ENCODE measurements around the gene NET1. TPM values are rescaled to one million over a fixed set of nuclear protein-coding genes. Genes with fewer than 3 reads are reported as not detected.

Gene NET1
- total and polyA plus RNA-seq, 7 donors = 75.3 to 333 (median 199) TPM

DNA sequence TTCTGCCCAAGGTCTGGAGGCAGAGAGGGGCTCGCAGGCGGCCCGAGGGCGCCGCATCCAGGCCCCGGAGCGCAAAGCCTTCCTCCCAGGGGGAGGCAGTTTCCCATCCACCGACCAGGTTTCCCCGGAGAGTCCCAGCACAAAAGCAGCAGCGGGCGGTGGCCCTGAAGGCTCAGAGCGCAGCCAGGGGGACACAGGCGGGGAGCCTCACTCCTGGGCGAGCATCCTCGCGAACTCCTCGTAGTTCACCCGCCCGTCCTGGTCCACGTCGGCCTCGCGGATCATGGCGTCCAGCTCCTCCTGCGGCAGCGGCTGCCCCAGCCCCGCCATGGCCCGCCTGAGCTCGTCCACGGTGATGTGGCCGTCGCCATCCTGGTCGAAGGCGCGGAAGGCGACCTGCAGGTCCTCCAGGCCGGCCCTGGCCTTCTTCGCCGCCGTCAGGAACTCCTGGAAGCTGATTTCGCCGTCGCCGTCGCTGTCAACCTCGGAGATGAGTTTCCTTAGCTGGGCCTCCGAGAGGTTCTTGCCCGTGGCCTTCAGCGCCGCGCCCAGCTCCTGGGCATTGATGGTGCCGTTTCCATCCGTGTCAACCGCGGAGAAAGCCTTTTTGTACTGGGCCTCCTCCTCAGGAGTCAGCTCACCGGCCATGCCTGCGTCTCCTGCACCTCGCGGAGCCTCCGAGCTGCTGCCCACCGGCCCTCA is 86.6 kb downstream of the NET1 start:
- 94 to 95% methylated on average over 61 of the region's 61 CpGs for WGBS, 2 donors
- intact Hi-C loops (cut with DNase I) = no loop called here
- TF ChIP-seq POLR2A (IDR thresholded peaks at IDR 0.05) (no peak), POLR2AphosphoS5 (IDR thresholded peaks at IDR 0.05) (no peak), EP300 (IDR thresholded peaks at IDR 0.05) (no peak)
- TF ChIP-seq, protein P1, sequence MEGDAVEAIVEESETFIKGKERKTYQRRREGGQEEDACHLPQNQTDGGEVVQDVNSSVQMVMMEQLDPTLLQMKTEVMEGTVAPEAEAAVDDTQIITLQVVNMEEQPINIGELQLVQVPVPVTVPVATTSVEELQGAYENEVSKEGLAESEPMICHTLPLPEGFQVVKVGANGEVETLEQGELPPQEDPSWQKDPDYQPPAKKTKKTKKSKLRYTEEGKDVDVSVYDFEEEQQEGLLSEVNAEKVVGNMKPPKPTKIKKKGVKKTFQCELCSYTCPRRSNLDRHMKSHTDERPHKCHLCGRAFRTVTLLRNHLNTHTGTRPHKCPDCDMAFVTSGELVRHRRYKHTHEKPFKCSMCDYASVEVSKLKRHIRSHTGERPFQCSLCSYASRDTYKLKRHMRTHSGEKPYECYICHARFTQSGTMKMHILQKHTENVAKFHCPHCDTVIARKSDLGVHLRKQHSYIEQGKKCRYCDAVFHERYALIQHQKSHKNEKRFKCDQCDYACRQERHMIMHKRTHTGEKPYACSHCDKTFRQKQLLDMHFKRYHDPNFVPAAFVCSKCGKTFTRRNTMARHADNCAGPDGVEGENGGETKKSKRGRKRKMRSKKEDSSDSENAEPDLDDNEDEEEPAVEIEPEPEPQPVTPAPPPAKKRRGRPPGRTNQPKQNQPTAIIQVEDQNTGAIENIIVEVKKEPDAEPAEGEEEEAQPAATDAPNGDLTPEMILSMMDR (IDR thresholded peaks at IDR 0.05) = no peak
- no peaks in the 10 kb centered on the region for H3K36me3 ChIP-seq
- H3K27ac ChIP-seq = no peak overlapping the region
- H3K27me3 ChIP-seq = no peaks in the 10 kb centered on the region
- DNase-seq = peak; percentile 61
- H3K4me1 ChIP-seq = no peaks in the 10 kb centered on the region
- H3K9me3 ChIP-seq = no peaks in the 10 kb centered on the region
- no peak overlapping the region for H3K4me3 ChIP-seq

DNA sequence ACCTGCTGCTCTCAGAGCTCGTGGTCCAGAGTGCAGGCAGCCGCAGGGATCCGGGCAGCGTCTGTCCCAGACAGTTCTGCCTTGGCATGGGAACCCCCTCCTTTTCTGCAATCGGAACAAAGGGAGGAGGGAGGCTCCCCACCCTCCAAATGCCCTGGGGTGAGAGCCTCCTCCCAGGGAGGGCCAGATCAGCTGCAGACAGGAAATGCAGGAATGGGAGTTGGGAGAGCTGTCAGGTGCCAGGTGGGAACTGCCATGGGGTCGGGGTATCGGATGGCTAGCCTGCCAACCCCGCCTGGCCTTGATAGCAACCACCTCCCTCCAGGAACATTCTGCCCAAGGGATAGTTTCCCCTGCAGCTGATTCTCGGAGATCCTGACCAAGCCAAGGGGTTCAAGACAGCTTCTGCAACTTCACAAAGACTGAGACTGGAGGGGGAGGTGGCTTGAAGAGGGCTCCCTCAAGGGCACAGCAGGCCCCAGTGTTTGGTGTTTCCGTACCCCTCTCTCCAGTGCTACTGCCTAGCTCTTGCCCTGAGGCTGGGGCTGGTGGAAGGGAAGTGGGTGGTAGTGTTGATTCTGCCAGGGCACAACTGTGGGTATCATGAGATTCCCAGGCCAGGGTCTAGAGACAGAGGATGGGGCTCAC is 87.3 kb downstream of the NET1 start, which contains the start of gene CALML5:
TSS of gene CALML5 (minus strand) at position 78 of the 648 bp plus-strand sequence. CDS start 132 bp downstream, outside the sequence.
- Histone ChIP-seq H3K27ac (no peak within 1 kb of the TSS), H3K27me3 (no peaks in the 10 kb centered on the region), H3K36me3 (no peaks in the 10 kb centered on the region), H3K4me3 (no peak within 1 kb of the TSS), H3K9me3 (no peaks in the 10 kb centered on the region), H3K4me1 (no peaks in the 10 kb centered on the region)
- TF ChIP-seq POLR2A (IDR thresholded peaks at IDR 0.05) (no peak), POLR2AphosphoS5 (IDR thresholded peaks at IDR 0.05) (no peak), EP300 (IDR thresholded peaks at IDR 0.05) (no peak)
- TF ChIP-seq, protein P1 (IDR thresholded peaks at IDR 0.05) = no peak
- 77 to 89% methylated on average over 10 of the region's 10 CpGs for WGBS, 2 donors
- peak; percentile 46 for DNase-seq
- intact Hi-C loops (cut with DNase I) = no loop called here

DNA sequence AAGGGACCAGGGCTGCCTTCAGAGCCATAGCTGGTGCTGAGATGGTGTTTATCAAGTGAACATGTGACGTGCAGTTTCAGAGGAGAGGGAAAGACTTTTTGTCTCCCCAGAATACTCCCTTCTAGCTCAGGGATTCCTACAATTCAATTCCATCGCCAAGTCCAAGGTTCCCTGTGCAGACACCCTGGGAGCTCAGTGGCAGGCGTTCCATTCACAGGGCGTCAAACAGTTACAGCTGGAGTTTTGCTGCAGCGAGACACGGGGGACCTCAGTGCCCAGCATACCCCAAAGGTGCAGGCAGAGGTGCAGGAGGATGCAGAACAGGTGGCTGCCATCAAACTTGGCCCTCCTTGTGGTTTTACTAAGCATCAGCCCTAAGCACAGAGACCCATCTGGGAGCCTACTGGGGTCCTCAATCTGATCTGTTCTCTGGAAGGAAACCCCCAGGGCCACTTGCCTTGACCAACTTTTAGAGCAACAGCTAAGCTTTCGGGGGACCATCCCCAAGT is 87.9 kb downstream of the NET1 start:
- no peaks in the 10 kb centered on the region for H3K27me3 ChIP-seq
- WGBS, 2 donors = 94% methylated on average over 7 of the region's 7 CpGs
- DNase-seq = peak; percentile 24
- no peaks in the 10 kb centered on the region for H3K9me3 ChIP-seq
- H3K4me3 ChIP-seq = no peak overlapping the region
- no peak overlapping the region for H3K27ac ChIP-seq
- no peaks in the 10 kb centered on the region for H3K36me3 ChIP-seq
- intact Hi-C loops (cut with DNase I) = no loop called here
- no peak for TF ChIP-seq POLR2A (IDR thresholded peaks at IDR 0.05)
- TF ChIP-seq POLR2AphosphoS5 (IDR thresholded peaks at IDR 0.05) = no peak
- TF ChIP-seq EP300 (IDR thresholded peaks at IDR 0.05) = no peak
- TF ChIP-seq, protein P1 (IDR thresholded peaks at IDR 0.05) = no peak
- H3K4me1 ChIP-seq = no peaks in the 10 kb centered on the region

DNA sequence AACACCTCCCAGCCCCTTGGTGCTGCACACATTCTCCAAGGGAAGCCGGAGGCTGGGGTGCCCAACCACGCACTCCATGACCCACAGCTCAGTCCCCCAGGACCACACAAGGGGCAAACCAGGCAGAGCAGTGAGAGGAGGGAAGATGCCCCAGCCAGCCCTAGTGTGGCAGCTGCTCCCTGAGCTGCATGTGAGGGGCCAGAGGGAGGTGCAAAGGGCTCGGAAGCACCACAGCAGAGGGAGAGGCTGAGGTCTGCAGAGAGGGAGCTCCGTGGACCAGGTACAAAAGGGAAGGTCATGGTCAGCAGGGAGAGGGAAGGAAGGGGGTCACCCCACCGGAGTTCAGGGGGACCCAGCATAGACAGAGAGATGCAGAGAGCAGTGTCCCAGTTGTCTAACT is 88.6 kb downstream of the NET1 start:
- H3K4me3 ChIP-seq = no peak overlapping the region
- DNase-seq = peak; percentile 24
- H3K36me3 ChIP-seq = no peaks in the 10 kb centered on the region
- no peak overlapping the region for H3K27ac ChIP-seq
- TF ChIP-seq EP300 (IDR thresholded peaks at IDR 0.05) (no peak), POLR2A (IDR thresholded peaks at IDR 0.05) (no peak), POLR2AphosphoS5 (IDR thresholded peaks at IDR 0.05) (no peak)
- TF ChIP-seq, protein P1 (IDR thresholded peaks at IDR 0.05) = no peak
- peaks cover 0 to 2% (median 0%) of the 10 kb centered on the region in 4 donors for H3K4me1 ChIP-seq
- no peaks in the 10 kb centered on the region for H3K9me3 ChIP-seq
- intact Hi-C loops (cut with DNase I) = no loop called here
- WGBS, 2 donors = 65 to 82% methylated on average over 5 of the region's 5 CpGs
- H3K27me3 ChIP-seq = no peaks in the 10 kb centered on the region
